Gastrocnemius medialis (tissue), 4 donors: Measurements from ENCODE around the gene KRT4. TPM values are rescaled to one million over a fixed set of nuclear protein-coding genes. Genes with fewer than 3 reads are reported as not detected.

Experiments used
- ATAC-seq, 2 donors: fragments of 150-250 bp; one replicate each; pipeline ENCODE4 v1.9.1; 2016
- DNase-seq, 2 donors: peaks; one replicate each; pipeline ENCODE4 v3.0.0-alpha.2; 2019
- H3K27ac ChIP-seq, 4 donors: fragments of 200-600 bp; sonication (generic); 1 replicate in 1 of 4; 2 replicates in 3 of 4; pipeline ENCODE4 v1.5.1; 2016 to 2018; ENCODE audit warnings: mild to moderate bottlenecking in 2 of 4, moderate library complexity in 1 of 4
- H3K27me3 ChIP-seq, 3 donors: fragments of 200-600 bp; sonication (generic) in 2 of 3; 1 replicate in 1 of 3; 2 replicates in 2 of 3; pipeline versions ENCODE4 v1.5.1 to v1.6.0; 2016 to 2019; ENCODE audit warnings: mild to moderate bottlenecking in 1 of 3, moderate library complexity in 1 of 3
- H3K36me3 ChIP-seq, 2 donors: fragments of 200-600 bp; sonication (generic) in 1 of 2; one replicate each; pipeline ENCODE4 v1.5.1; 2017 to 2018
- H3K4me1 ChIP-seq, 2 donors: fragments of 200-600 bp; sonication (generic) in 1 of 2; one replicate each; pipeline ENCODE4 v1.5.1; 2016 to 2017; ENCODE audit warnings: mild to moderate bottlenecking in 2 of 2
- H3K4me3 ChIP-seq, 4 donors: fragments of 200-600 bp; sonication (generic) in 3 of 4; 1 replicate in 1 of 4; 2 replicates in 3 of 4; pipeline ENCODE4 v1.5.1; 2016 to 2019; ENCODE audit warnings: mild to moderate bottlenecking in 2 of 4
- H3K9me3 ChIP-seq, 3 donors: fragments of 200-600 bp; sonication (generic) in 2 of 3; 1 replicate in 1 of 3; 2 replicates in 2 of 3; pipeline ENCODE4 v1.5.1; 2016 to 2019
- CTCF ChIP-seq, 5 experiments: fragments of 450-650 bp in 3 of 5; fragments of 200-600 bp in 2 of 5; sonication (generic) in 2 of 5; IDR thresholded peaks in 4 of 5; conservative IDR thresholded peaks in 1 of 5; 1 replicate in 4 of 5; 2 replicates in 1 of 5; pipeline ENCODE4 v1.5.1; 2016 to 2019; ENCODE audit warnings: antibody characterized with exemption in 5 of 5, mild to moderate bottlenecking in 3 of 5, moderate library complexity in 3 of 5
- POLR2A ChIP-seq, 2 donors: fragments of 450-650 bp; IDR thresholded peaks; one replicate each; pipeline ENCODE4 v1.6.1; 2017; ENCODE audit warnings: antibody characterized with exemption in 2 of 2, mild to moderate bottlenecking in 2 of 2, moderate library complexity in 2 of 2
- in situ Hi-C, 4 donors: fragments of 200-750 bp; cut with MboI; loops; one replicate each; pipeline versions ENCODE4 v1.15.0 to v1.8.0; 2017; ENCODE audit warnings: low sequenced_read_pairs in 4 of 4
- intact Hi-C: fragments of 100-400 bp; cut with DNase I; formaldehyde crosslinking; loops from one replicate; pipeline ENCODE4 v1.15.1; 2023; ENCODE audit warnings: low total_unique reads
- total RNA-seq, 4 donors: library from RNA; depleted of rRNA; stranded (reverse); fragments of >200 nt; gene quantifications; one replicate each; pipeline versions ENCODE4 v1.1.0 to v1.2.3, GENCODE V29; 2016

Gene KRT4
- total RNA-seq, 4 donors from 2014 or later: not detected

GRCh38 chr12:52832451-52832850 is 18.5 kb upstream of the KRT4 start:
- no peaks in the 10 kb centered on the region for H3K9me3 ChIP-seq
- no peak for DNase-seq
- TF ChIP-seq CTCF (IDR thresholded peaks at IDR 0.05 in 4 of 5, conservative IDR thresholded peaks at IDR 0.05 in 1 of 5) (no peak), POLR2A (IDR thresholded peaks at IDR 0.05) (no peak)
- no peak overlapping the region for H3K4me3 ChIP-seq
- H3K36me3 ChIP-seq: no peaks in the 10 kb centered on the region
- no peak for ATAC-seq
- no peak overlapping the region for H3K27ac ChIP-seq
- intact Hi-C loops (no loop called here), in situ Hi-C loops (no loop called here)
- H3K4me1 ChIP-seq: no peaks in the 10 kb centered on the region
- H3K27me3 ChIP-seq: no peaks in the 10 kb centered on the region

- in situ Hi-C loops: no loop called here
- intact Hi-C loops: no loop called here
- Histone ChIP-seq H3K27ac (no peak overlapping the region), H3K36me3 (no peaks in the 10 kb centered on the region), H3K4me3 (no peak overlapping the region), H3K4me1 (no peaks in the 10 kb centered on the region), H3K27me3 (no peaks in the 10 kb centered on the region), H3K9me3 (no peaks in the 10 kb centered on the region)
- TF ChIP-seq CTCF (IDR thresholded peaks at IDR 0.05 in 4 of 5, conservative IDR thresholded peaks at IDR 0.05 in 1 of 5) (no peak), POLR2A (IDR thresholded peaks at IDR 0.05) (no peak)
- ATAC-seq: no peak
- DNase-seq: no peak
Observed at GRCh38 chr12:52831251-52831650, 17.3 kb upstream of the KRT4 start.

GRCh38 chr12:52829986-52830770 is 16.3 kb upstream of the KRT4 start:
- H3K4me1 ChIP-seq: no peaks in the 10 kb centered on the region
- no peak overlapping the region for H3K4me3 ChIP-seq
- no peak for DNase-seq
- H3K36me3 ChIP-seq: no peaks in the 10 kb centered on the region
- H3K9me3 ChIP-seq: no peaks in the 10 kb centered on the region
- in situ Hi-C loops (no loop called here), intact Hi-C loops (no loop called here)
- no peak for ATAC-seq
- H3K27ac ChIP-seq: no peak overlapping the region
- no peak for TF ChIP-seq CTCF (IDR thresholded peaks at IDR 0.05 in 4 of 5, conservative IDR thresholded peaks at IDR 0.05 in 1 of 5)
- TF ChIP-seq POLR2A (IDR thresholded peaks at IDR 0.05): no peak
- H3K27me3 ChIP-seq: no peaks in the 10 kb centered on the region

GRCh38 chr12:52828591-52829021 is 14.7 kb upstream of the KRT4 start:
- no peak for ATAC-seq
- no peak for DNase-seq
- H3K4me1 ChIP-seq: no peaks in the 10 kb centered on the region
- H3K27me3 ChIP-seq: no peaks in the 10 kb centered on the region
- H3K9me3 ChIP-seq: no peaks in the 10 kb centered on the region
- intact Hi-C loops (no loop called here), in situ Hi-C loops (no loop called here)
- H3K4me3 ChIP-seq: no peak overlapping the region
- no peak overlapping the region for H3K27ac ChIP-seq
- no peak for TF ChIP-seq CTCF (IDR thresholded peaks at IDR 0.05 in 4 of 5, conservative IDR thresholded peaks at IDR 0.05 in 1 of 5)
- no peaks in the 10 kb centered on the region for H3K36me3 ChIP-seq

GRCh38 chr12:52828156-52828555 is 14.2 kb upstream of the KRT4 start:
- no peak for ATAC-seq
- Histone ChIP-seq H3K27me3 (no peaks in the 10 kb centered on the region), H3K36me3 (no peaks in the 10 kb centered on the region), H3K9me3 (no peaks in the 10 kb centered on the region), H3K4me3 (no peak overlapping the region), H3K27ac (no peak overlapping the region), H3K4me1 (no peaks in the 10 kb centered on the region)
- in situ Hi-C loops (no loop called here), intact Hi-C loops (no loop called here)
- TF ChIP-seq CTCF (IDR thresholded peaks at IDR 0.05 in 4 of 5, conservative IDR thresholded peaks at IDR 0.05 in 1 of 5) (no peak), POLR2A (IDR thresholded peaks at IDR 0.05) (no peak)
- DNase-seq: no peak
